Mesothelial cell of epicardium (in vitro differentiated cells): ENCODE results near the gene GDF15. TPM values are rescaled to one million over a fixed set of nuclear protein-coding genes. Genes with fewer than 3 reads are reported as not detected.

Experiments
- DNase-seq, 2 experiments: peaks; one replicate each; pipeline ENCODE4 v3.0.0; 2021; ENCODE audit warnings: low spot score in 2 of 2; ENCODE audit not compliant: unreplicated experiment in 2 of 2
- H3K27ac Mint-ChIP-seq: 2 replicates; pipeline ENCODE4 v1.8.0; 2021; ENCODE audit warnings: mixed read lengths
- H3K27me3 Mint-ChIP-seq: 2 replicates; pipeline ENCODE4 v1.8.0; 2021; ENCODE audit warnings: low read depth, mixed read lengths
- H3K36me3 Mint-ChIP-seq: 2 replicates; pipeline ENCODE4 v1.8.0; 2021; ENCODE audit warnings: mixed read lengths
- H3K4me1 Mint-ChIP-seq: 2 replicates; pipeline ENCODE4 v1.8.0; 2021; ENCODE audit warnings: mixed read lengths
- H3K4me3 Mint-ChIP-seq: 2 replicates; pipeline ENCODE4 v1.8.0; 2021; ENCODE audit warnings: mild to moderate bottlenecking, moderate library complexity, mixed read lengths
- H3K9me3 Mint-ChIP-seq: 2 replicates; pipeline ENCODE4 v1.8.0; 2021; ENCODE audit warnings: mixed read lengths
- total RNA-seq: library from RNA; stranded (reverse); gene quantifications from 3 replicates; pipeline ENCODE4 v1.2.1, GENCODE V29; 2021
- TF ChIP-seq, protein P1 (sequence below): fragments of 200-600 bp; sonication (generic); IDR thresholded peaks from one replicate; pipeline ENCODE4 v1.5.0; 2021; ENCODE audit warnings: antibody characterized with exemption; ENCODE audit not compliant: unreplicated experiment

GDF15 gene
- total RNA-seq, 1 donor from 2014 or later: 4.7 TPM

GRCh38 chr19:18426416-18426767 lies 40.4 kb downstream of the GDF15 start:
- Mint-ChIP-seq H3K9me3 (no peaks in the 10 kb centered on the region), H3K4me3 (no peak overlapping the region), H3K4me1 (peaks cover 35% of the 10 kb centered on the region), H3K27me3 (no peaks in the 10 kb centered on the region), H3K36me3 (no peaks in the 10 kb centered on the region), H3K27ac (no peak overlapping the region)
- no peak for DNase-seq
- TF ChIP-seq, protein P1, sequence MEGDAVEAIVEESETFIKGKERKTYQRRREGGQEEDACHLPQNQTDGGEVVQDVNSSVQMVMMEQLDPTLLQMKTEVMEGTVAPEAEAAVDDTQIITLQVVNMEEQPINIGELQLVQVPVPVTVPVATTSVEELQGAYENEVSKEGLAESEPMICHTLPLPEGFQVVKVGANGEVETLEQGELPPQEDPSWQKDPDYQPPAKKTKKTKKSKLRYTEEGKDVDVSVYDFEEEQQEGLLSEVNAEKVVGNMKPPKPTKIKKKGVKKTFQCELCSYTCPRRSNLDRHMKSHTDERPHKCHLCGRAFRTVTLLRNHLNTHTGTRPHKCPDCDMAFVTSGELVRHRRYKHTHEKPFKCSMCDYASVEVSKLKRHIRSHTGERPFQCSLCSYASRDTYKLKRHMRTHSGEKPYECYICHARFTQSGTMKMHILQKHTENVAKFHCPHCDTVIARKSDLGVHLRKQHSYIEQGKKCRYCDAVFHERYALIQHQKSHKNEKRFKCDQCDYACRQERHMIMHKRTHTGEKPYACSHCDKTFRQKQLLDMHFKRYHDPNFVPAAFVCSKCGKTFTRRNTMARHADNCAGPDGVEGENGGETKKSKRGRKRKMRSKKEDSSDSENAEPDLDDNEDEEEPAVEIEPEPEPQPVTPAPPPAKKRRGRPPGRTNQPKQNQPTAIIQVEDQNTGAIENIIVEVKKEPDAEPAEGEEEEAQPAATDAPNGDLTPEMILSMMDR: no peak

GRCh38 chr19:18427080-18427742 lies 41.3 kb downstream of the GDF15 start:
- H3K4me1 Mint-ChIP-seq: peaks cover 38% of the 10 kb centered on the region
- no peak overlapping the region for H3K4me3 Mint-ChIP-seq
- H3K27me3 Mint-ChIP-seq: no peaks in the 10 kb centered on the region
- H3K27ac Mint-ChIP-seq: no peak overlapping the region
- no peaks in the 10 kb centered on the region for H3K36me3 Mint-ChIP-seq
- no peaks in the 10 kb centered on the region for H3K9me3 Mint-ChIP-seq
- TF ChIP-seq, protein P1: no peak
- DNase-seq: no peak

GRCh38 chr19:18427743-18428113 lies 41.8 kb downstream of the GDF15 start:
- no peak for DNase-seq
- Mint-ChIP-seq H3K4me1 (peaks cover 40% of the 10 kb centered on the region), H3K36me3 (no peaks in the 10 kb centered on the region), H3K27ac (peak overlapping the region; percentile 30), H3K9me3 (no peaks in the 10 kb centered on the region), H3K4me3 (no peak overlapping the region), H3K27me3 (no peaks in the 10 kb centered on the region)
- TF ChIP-seq, protein P1: no peak

DNA sequence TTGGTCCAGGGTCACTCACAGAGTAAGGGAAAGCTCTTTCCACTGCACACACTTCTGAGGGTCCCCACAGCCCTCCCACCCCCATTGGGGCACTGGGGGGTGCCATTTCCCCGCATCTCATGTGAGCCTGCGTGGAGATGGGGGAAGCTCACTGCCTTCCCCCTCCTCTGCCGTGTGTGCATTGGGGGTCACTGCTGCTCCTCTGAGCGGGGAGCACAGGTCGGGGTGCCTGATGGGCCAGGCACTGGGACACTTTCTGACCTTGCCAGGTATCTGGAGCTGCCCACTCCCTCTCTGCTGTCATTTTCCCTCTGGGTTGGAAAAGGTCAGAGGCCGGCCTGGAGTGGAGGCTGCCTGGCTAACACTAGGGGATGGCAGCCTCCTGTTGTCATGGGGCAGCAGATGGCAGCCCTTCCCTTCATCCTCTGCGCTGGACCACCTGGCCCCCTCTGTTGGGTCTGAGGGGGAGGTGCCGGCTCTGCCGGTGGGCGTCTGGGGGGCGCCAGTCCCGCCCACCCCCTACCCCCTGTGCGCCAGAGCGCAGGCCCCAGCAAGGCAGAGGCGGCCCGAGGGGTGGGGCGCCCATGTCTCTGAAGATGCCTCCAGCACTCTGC lies 42.3 kb downstream of the GDF15 start:
- H3K9me3 Mint-ChIP-seq: no peaks in the 10 kb centered on the region
- TF ChIP-seq, protein P1: no peak
- no peak for DNase-seq
- H3K27ac Mint-ChIP-seq: no peak overlapping the region
- H3K36me3 Mint-ChIP-seq: no peaks in the 10 kb centered on the region
- H3K4me3 Mint-ChIP-seq: no peak overlapping the region
- no peaks in the 10 kb centered on the region for H3K27me3 Mint-ChIP-seq
- H3K4me1 Mint-ChIP-seq: peaks cover 37% of the 10 kb centered on the region

GRCh38 chr19:18428787-18429674 lies 43.1 kb downstream of the GDF15 start:
- no peaks in the 10 kb centered on the region for H3K27me3 Mint-ChIP-seq
- TF ChIP-seq, protein P1: no peak
- H3K27ac Mint-ChIP-seq: peak overlapping the region; percentile 21
- no peaks in the 10 kb centered on the region for H3K9me3 Mint-ChIP-seq
- peak; percentile 75 to 81 for DNase-seq
- peak overlapping the region; percentile 37 for H3K4me3 Mint-ChIP-seq
- no peaks in the 10 kb centered on the region for H3K36me3 Mint-ChIP-seq
- peaks cover 32% of the 10 kb centered on the region for H3K4me1 Mint-ChIP-seq
